ENCODE results near the gene PPP2R2C. TPM values are rescaled to one million over a fixed set of nuclear protein-coding genes. Genes with fewer than 3 reads are reported as not detected.

PPP2R2C gene
- total and polyA plus RNA-seq, 2 experiments from 2014 or later = 1.3 to 9.2 TPM

GRCh38 chr4:6309777-6310176 is 162.6 kb downstream of the PPP2R2C start (continued):
- TF ChIP-seq NANOG (IDR thresholded peaks at IDR 0.05; ENCODE audit: borderline replicate concordance) = no peak
- TF ChIP-seq ETS1 (IDR thresholded peaks at IDR 0.05) = no peak
- TF ChIP-seq, protein P1, sequence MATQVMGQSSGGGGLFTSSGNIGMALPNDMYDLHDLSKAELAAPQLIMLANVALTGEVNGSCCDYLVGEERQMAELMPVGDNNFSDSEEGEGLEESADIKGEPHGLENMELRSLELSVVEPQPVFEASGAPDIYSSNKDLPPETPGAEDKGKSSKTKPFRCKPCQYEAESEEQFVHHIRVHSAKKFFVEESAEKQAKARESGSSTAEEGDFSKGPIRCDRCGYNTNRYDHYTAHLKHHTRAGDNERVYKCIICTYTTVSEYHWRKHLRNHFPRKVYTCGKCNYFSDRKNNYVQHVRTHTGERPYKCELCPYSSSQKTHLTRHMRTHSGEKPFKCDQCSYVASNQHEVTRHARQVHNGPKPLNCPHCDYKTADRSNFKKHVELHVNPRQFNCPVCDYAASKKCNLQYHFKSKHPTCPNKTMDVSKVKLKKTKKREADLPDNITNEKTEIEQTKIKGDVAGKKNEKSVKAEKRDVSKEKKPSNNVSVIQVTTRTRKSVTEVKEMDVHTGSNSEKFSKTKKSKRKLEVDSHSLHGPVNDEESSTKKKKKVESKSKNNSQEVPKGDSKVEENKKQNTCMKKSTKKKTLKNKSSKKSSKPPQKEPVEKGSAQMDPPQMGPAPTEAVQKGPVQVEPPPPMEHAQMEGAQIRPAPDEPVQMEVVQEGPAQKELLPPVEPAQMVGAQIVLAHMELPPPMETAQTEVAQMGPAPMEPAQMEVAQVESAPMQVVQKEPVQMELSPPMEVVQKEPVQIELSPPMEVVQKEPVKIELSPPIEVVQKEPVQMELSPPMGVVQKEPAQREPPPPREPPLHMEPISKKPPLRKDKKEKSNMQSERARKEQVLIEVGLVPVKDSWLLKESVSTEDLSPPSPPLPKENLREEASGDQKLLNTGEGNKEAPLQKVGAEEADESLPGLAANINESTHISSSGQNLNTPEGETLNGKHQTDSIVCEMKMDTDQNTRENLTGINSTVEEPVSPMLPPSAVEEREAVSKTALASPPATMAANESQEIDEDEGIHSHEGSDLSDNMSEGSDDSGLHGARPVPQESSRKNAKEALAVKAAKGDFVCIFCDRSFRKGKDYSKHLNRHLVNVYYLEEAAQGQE (IDR thresholded peaks at IDR 0.05; ENCODE audit: unreplicated experiment) = no peak
- TF ChIP-seq POLR2AphosphoS5 (IDR thresholded peaks at IDR 0.05; ENCODE audit: low read depth) = no peak
- TF ChIP-seq JUNB (IDR thresholded peaks at IDR 0.05; ENCODE audit: unreplicated experiment) = no peak
- TF ChIP-seq, protein P2, sequence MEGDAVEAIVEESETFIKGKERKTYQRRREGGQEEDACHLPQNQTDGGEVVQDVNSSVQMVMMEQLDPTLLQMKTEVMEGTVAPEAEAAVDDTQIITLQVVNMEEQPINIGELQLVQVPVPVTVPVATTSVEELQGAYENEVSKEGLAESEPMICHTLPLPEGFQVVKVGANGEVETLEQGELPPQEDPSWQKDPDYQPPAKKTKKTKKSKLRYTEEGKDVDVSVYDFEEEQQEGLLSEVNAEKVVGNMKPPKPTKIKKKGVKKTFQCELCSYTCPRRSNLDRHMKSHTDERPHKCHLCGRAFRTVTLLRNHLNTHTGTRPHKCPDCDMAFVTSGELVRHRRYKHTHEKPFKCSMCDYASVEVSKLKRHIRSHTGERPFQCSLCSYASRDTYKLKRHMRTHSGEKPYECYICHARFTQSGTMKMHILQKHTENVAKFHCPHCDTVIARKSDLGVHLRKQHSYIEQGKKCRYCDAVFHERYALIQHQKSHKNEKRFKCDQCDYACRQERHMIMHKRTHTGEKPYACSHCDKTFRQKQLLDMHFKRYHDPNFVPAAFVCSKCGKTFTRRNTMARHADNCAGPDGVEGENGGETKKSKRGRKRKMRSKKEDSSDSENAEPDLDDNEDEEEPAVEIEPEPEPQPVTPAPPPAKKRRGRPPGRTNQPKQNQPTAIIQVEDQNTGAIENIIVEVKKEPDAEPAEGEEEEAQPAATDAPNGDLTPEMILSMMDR (conservative IDR thresholded peaks at IDR 0.05; ENCODE audit: low read depth in 2 of 2) = no peak
- no peak for TF ChIP-seq EZH2phosphoT487 (IDR thresholded peaks at IDR 0.05; ENCODE audit: unreplicated experiment)
- TF ChIP-seq EZH2 (IDR thresholded peaks at IDR 0.05; ENCODE audit: low read depth, unreplicated experiment) = no peak
- no peak for TF ChIP-seq STAT1 (IDR thresholded peaks at IDR 0.05; ENCODE audit: unreplicated experiment)
- no peak for TF ChIP-seq CREB1 (CRISPR knock-in tag; IDR thresholded peaks at IDR 0.05; ENCODE audit: low read depth)
- no peak for TF ChIP-seq ZNF331 (CRISPR knock-in tag; IDR thresholded peaks at IDR 0.05; ENCODE audit: low read depth)

GRCh38 chr4:6308899-6309643 is 163.3 kb downstream of the PPP2R2C start:
- Histone ChIP-seq H3F3A (replicated peaks; ENCODE audit: low read depth) (no peaks in the 10 kb centered on the region; the same call in 1 of the 2 replicates), H3K27ac (ENCODE audit: low read depth) (no peak overlapping the region), H3K4me2 (peak overlapping the region; percentile 82), H4K20me1 (replicated peaks; ENCODE audit: insufficient read depth) (no peaks in the 10 kb centered on the region), H3K36me3 (ENCODE audit: insufficient read depth) (no peaks in the 10 kb centered on the region), H3K9me2 (ENCODE audit: insufficient read depth) (no peaks in the 10 kb centered on the region), H3K27me3 (ENCODE audit: insufficient read depth) (peaks cover 16% of the 10 kb centered on the region), H3K4me1 (ENCODE audit: insufficient read depth) (peaks cover 3% of the 10 kb centered on the region; the same call in 1 of the 2 replicates), H2AFZ (peak overlapping the region; percentile 89), H3K79me2 (replicated peaks; ENCODE audit: insufficient read depth) (no peaks in the 10 kb centered on the region), H3K4me3 (peak overlapping the region; percentile 66)
- peak; percentile 85 for ATAC-seq
- H3K27ac Mint-ChIP-seq = no peak overlapping the region
- peak overlapping the region; percentile 72 for H3K4me3 Mint-ChIP-seq
- TF ChIP-seq EZH2 (IDR thresholded peaks at IDR 0.05; ENCODE audit: low read depth, unreplicated experiment) (no peak), ZNF114 (CRISPR knock-in tag; IDR thresholded peaks at IDR 0.05) (no peak)
- TF ChIP-seq, protein P2 (conservative IDR thresholded peaks at IDR 0.05; ENCODE audit: low read depth in 2 of 2) = peak; percentile 18 to 55; a peak in 3 of 4 replicates
- peaks cover 9% of the 10 kb centered on the region for H3K9me3 Mint-ChIP-seq
- peaks cover 28% of the 10 kb centered on the region for H3K27me3 Mint-ChIP-seq (ENCODE audit: insufficient read depth, low read depth, poor library complexity)
- H3K36me3 Mint-ChIP-seq (ENCODE audit: low read depth) = peaks cover 5% of the 10 kb centered on the region; the same call in 2 of the 3 replicates
- peaks cover 6% of the 10 kb centered on the region; the same call in 1 of the 3 replicates for H3K4me1 Mint-ChIP-seq
- peak; percentile 72 for DNase-seq (ENCODE audit: low spot score)

Measured in GM23338 (cell line).